CD14-positive monocyte (primary cell): ENCODE measurements around the gene GPR37L1. TPM values are rescaled to one million over a fixed set of nuclear protein-coding genes. Genes with fewer than 3 reads are reported as not detected.
A peak's percentile ranks its signal among the peaks of the same experiment; 100 is the strongest.

Experiments
- DNase-seq, 3 donors: peaks; one replicate each; pipeline ENCODE4 v3.0.0-alpha.2; 2011 to 2022
- H2AFZ ChIP-seq: 2 replicates; pipeline ENCODE4 v1.6.0; 2012; ENCODE audit warnings: mild to moderate bottlenecking, low read depth, low read length, inconsistent platforms; ENCODE audit not compliant: insufficient read depth, poor library complexity, severe bottlenecking
- H3K27ac ChIP-seq, 2 donors: 1 replicate in 1 of 2; 2 replicates in 1 of 2; pipeline ENCODE4 v1.5.1; 2012 to 2013; ENCODE audit warnings: low read length in 2 of 2, control low read depth in 1 of 2, inconsistent platforms in 1 of 2, low read depth in 1 of 2, mild to moderate bottlenecking in 1 of 2
- H3K27me3 ChIP-seq, 2 donors: one replicate each; pipeline versions ENCODE4 v1.6.0 to v1.6.1; 2011 to 2013; ENCODE audit warnings: low read length in 2 of 2; ENCODE audit not compliant: control insufficient read depth in 2 of 2, insufficient read depth in 2 of 2
- H3K36me3 ChIP-seq, 2 donors: replicated peaks in 1 of 2; 1 replicate in 1 of 2; 2 replicates in 1 of 2; pipeline versions ENCODE4 v1.5.1 to v1.6.1; 2012 to 2013; ENCODE audit warnings: low read length in 2 of 2, control low read depth in 1 of 2, inconsistent platforms in 1 of 2, mild to moderate bottlenecking in 1 of 2; ENCODE audit not compliant: insufficient read depth in 2 of 2, control insufficient read depth in 1 of 2
- H3K4me1 ChIP-seq, 2 donors: 1 replicate in 1 of 2; 2 replicates in 1 of 2; pipeline versions ENCODE4 v1.5.1 to v1.6.1; 2012 to 2013; ENCODE audit warnings: low read length in 2 of 2, control low read depth in 1 of 2, inconsistent platforms in 1 of 2, mild to moderate bottlenecking in 1 of 2, moderate library complexity in 1 of 2; ENCODE audit not compliant: insufficient read depth in 2 of 2, control insufficient read depth in 1 of 2
- H3K4me2 ChIP-seq: replicated peaks from 2 replicates; pipeline ENCODE3; 2012; ENCODE audit warnings: low read length, moderate library complexity, mild to moderate bottlenecking; ENCODE audit not compliant: poor library complexity, severe bottlenecking; ENCODE audit errors: extremely low read depth
- H3K4me3 ChIP-seq, 3 experiments: fragments of 200-600 bp in 1 of 3; sonication (generic) in 1 of 3; replicated peaks in 1 of 3; 1 replicate in 2 of 3; 2 replicates in 1 of 3; pipeline ENCODE4 v1.5.1; 2011 to 2013; ENCODE audit warnings: low read length in 3 of 3, mild to moderate bottlenecking in 3 of 3, control low read depth in 2 of 3, low read depth in 2 of 3, inconsistent platforms in 1 of 3, moderate library complexity in 1 of 3
- H3K79me2 ChIP-seq: 2 replicates; pipeline ENCODE4 v1.6.0; 2012; ENCODE audit warnings: mild to moderate bottlenecking, control low read depth, inconsistent platforms, low read length, moderate library complexity; ENCODE audit not compliant: insufficient read depth
- H3K9ac ChIP-seq: 2 replicates; pipeline ENCODE4 v1.6.0; 2017; ENCODE audit warnings: low read length, mild to moderate bottlenecking; ENCODE audit not compliant: insufficient read depth, poor library complexity, severe bottlenecking
- H3K9me3 ChIP-seq, 2 donors: replicated peaks in 1 of 2; 1 replicate in 1 of 2; 2 replicates in 1 of 2; pipeline versions ENCODE4 v1.5.1 to v1.6.1; 2012 to 2013; ENCODE audit warnings: low read length in 2 of 2, control low read depth in 1 of 2; ENCODE audit not compliant: control insufficient read depth in 1 of 2, insufficient read depth in 1 of 2
- H4K20me1 ChIP-seq: 2 replicates; pipeline ENCODE4 v1.6.0; 2012; ENCODE audit warnings: mild to moderate bottlenecking, low read length, control low read depth, moderate library complexity; ENCODE audit not compliant: insufficient read depth
- H3K27ac Mint-ChIP-seq, 7 donors: one replicate each; pipeline ENCODE4 v1.8.0; 2020; ENCODE audit warnings: mild to moderate bottlenecking in 7 of 7, mixed read lengths in 7 of 7, moderate library complexity in 6 of 7, inconsistent platforms in 2 of 7
- H3K27me3 Mint-ChIP-seq, 3 donors: one replicate each; pipeline ENCODE4 v1.8.0; 2021 to 2022; ENCODE audit warnings: low read depth in 3 of 3, mild to moderate bottlenecking in 3 of 3, mixed read lengths in 3 of 3, moderate library complexity in 3 of 3, inconsistent platforms in 1 of 3
- H3K36me3 Mint-ChIP-seq, 2 donors: one replicate each; pipeline ENCODE4 v1.8.0; 2020; ENCODE audit warnings: mixed read lengths in 2 of 2, inconsistent platforms in 1 of 2, mild to moderate bottlenecking in 1 of 2
- H3K4me1 Mint-ChIP-seq: one replicate; pipeline ENCODE4 v1.8.0; 2020; ENCODE audit warnings: mild to moderate bottlenecking, mixed read lengths
- H3K4me3 Mint-ChIP-seq, 2 donors: one replicate each; pipeline ENCODE4 v1.8.0; 2020; ENCODE audit warnings: mild to moderate bottlenecking in 2 of 2, mixed read lengths in 2 of 2, moderate library complexity in 1 of 2
- H3K9me3 Mint-ChIP-seq, 7 donors: one replicate each; pipeline ENCODE4 v1.8.0; 2020 to 2022; ENCODE audit warnings: mixed read lengths in 7 of 7, mild to moderate bottlenecking in 6 of 7, moderate library complexity in 6 of 7, inconsistent platforms in 2 of 7
- CTCF ChIP-seq: fragments of 200-600 bp; IDR thresholded peaks from one replicate; pipeline ENCODE4 v1.8.0; 2022; ENCODE audit warnings: antibody characterized with exemption, mild to moderate bottlenecking
- WGBS: methylation state at CpG from one replicate; pipeline ENCODE4 v1.1.5; 2013; ENCODE audit warnings: missing lambda C conversion rate; ENCODE audit not compliant: insufficient coverage; 5-methylcytosine and 5-hydroxymethylcytosine counted together
- intact Hi-C, 2 donors: fragments of 100-400 bp; cut with micrococcal nuclease; formaldehyde crosslinking; loops; one replicate each; pipeline versions ENCODE4 v1.15.0 to v1.15.1; 2023
- polyA plus RNA-seq, 3 donors: library from polyadenylated mRNA; depleted of rRNA in 1 of 3; unstranded in 2 of 3; stranded (reverse) in 1 of 3; fragments of 300-500 nt in 2 of 3; fragments of >200 nt in 1 of 3; fragmentation: Illumina TruSeq in 2 of 3; gene quantifications; 1 replicate in 2 of 3; 2 replicates in 1 of 3; pipeline ENCODE4 v1.2.3, GENCODE V29; 2012 to 2021

Gene GPR37L1
- polyA plus RNA-seq, 3 donors = 0.06 to 0.13 TPM; not detected in 1

GRCh38 chr1:202158810-202159533 lies 36.3 kb downstream of the GPR37L1 start:
- peak overlapping the region; percentile 80 for H3K9ac ChIP-seq
- Mint-ChIP-seq H3K9me3 (no peaks in the 10 kb centered on the region), H3K36me3 (peaks cover 5 to 28% of the 10 kb centered on the region in 2 donors), H3K4me1 (peaks cover 81% of the 10 kb centered on the region), H3K27me3 (peaks cover 2 to 5% (median 3%) of the 10 kb centered on the region in 3 donors), H3K4me3 (peak overlapping the region; percentile 89 to 96), H3K27ac (peak overlapping the region; percentile 65 to 98 (median 93))
- H3K79me2 ChIP-seq = peaks cover 75% of the 10 kb centered on the region
- H3K27ac ChIP-seq = peak overlapping the region; percentile 50 to 94
- no peaks in the 10 kb centered on the region for H3K9me3 ChIP-seq
- DNase-seq = no peak
- peaks cover 54 to 71% of the 10 kb centered on the region in 2 donors for H3K4me1 ChIP-seq
- H3K27me3 ChIP-seq = no peaks in the 10 kb centered on the region
- H3K4me3 ChIP-seq = peak overlapping the region in 1 of 3 experiments; percentile 82
- peak overlapping the region; percentile 96 for H3K4me2 ChIP-seq
- peak overlapping the region; percentile 76 for H2AFZ ChIP-seq
- intact Hi-C loops = no loop called here
- TF ChIP-seq CTCF = no peak
- peaks cover 5 to 15% of the 10 kb centered on the region in 2 donors for H3K36me3 ChIP-seq
- WGBS = 56% methylated on average over 4 of the region's 10 CpGs
- H4K20me1 ChIP-seq = no peaks in the 10 kb centered on the region

GRCh38 chr1:202159534-202160371 lies 37.0 kb downstream of the GPR37L1 start:
- DNase-seq = peak in 2 of 3 donors; percentile 37 to 40
- H3K79me2 ChIP-seq = peaks cover 68% of the 10 kb centered on the region
- peak overlapping the region; percentile 45 to 82 (median 49) for H3K4me3 ChIP-seq
- no peaks in the 10 kb centered on the region for H4K20me1 ChIP-seq
- H3K9ac ChIP-seq = peak overlapping the region; percentile 80
- Mint-ChIP-seq H3K9me3 (no peaks in the 10 kb centered on the region), H3K4me1 (peaks cover 83% of the 10 kb centered on the region), H3K36me3 (peaks cover 5 to 21% of the 10 kb centered on the region in 2 donors), H3K27me3 (peaks cover 2 to 5% (median 3%) of the 10 kb centered on the region in 3 donors), H3K4me3 (peak overlapping the region; percentile 89 to 96), H3K27ac (peak overlapping the region; percentile 83 to 98 (median 95))
- peaks cover 0 to 8% of the 10 kb centered on the region in 2 donors for H3K36me3 ChIP-seq
- WGBS = 2% methylated on average over 9 of the region's 16 CpGs
- peak overlapping the region; percentile 50 to 94 for H3K27ac ChIP-seq
- no peak for TF ChIP-seq CTCF
- H3K9me3 ChIP-seq = no peaks in the 10 kb centered on the region
- intact Hi-C loops = no loop called here
- H2AFZ ChIP-seq = peak overlapping the region; percentile 76
- H3K4me2 ChIP-seq = peak overlapping the region; percentile 96
- H3K4me1 ChIP-seq = peaks cover 54 to 70% of the 10 kb centered on the region in 2 donors
- no peaks in the 10 kb centered on the region for H3K27me3 ChIP-seq
